HL-60 (cell line): ENCODE results near the gene CFAP54.

Experiments used
- CTCF ChIP-seq: IDR thresholded peaks from one replicate; pipeline ENCODE4 v1.5.1; 2011; ENCODE audit warnings: low read length, control low read depth, inconsistent platforms; ENCODE audit not compliant: insufficient read depth
- POLR2AphosphoS5 ChIP-seq: IDR thresholded peaks from 2 replicates; pipeline ENCODE4 v1.6.1; 2012; ENCODE audit warnings: low read depth
- REST ChIP-seq: IDR thresholded peaks from 2 replicates; pipeline ENCODE4 v1.6.1; 2012; ENCODE audit warnings: low read depth; ENCODE audit not compliant: insufficient replicate concordance

DNA sequence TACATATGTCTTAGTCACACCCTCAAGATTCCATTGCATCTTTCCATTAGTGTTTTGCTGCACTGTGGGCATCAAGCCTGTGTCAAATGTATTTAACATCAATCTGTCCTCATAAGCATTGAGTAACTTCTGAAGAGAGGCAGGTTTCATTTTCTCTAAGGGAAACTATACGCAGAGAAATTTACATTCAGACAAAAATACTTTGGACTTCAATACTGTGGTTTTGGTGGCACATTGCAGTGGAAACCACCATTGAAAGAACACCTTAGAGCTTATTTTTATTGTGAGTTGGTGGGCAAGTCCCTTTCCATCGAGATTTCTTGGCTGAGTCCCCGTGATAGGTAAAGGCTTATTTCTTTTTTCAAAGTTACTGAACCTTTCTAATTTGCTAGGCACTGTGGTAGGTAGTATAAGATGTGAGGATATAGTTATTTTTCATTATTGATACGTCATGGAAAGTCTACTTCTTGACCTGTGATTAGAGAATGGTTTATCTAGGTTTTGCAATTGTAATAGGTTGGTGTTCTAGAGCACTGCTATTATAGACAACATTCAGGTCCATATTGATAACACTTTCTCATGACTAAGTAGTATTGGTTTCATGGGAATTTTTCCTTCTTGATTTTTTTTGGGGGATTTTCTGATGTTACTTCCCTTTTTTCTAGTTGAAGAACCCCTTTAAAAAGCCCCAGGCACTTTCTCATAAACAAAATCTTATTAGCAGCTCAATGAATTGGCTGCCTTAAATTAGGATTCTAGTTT, 81.9 kb downstream of the CFAP54 start:
- no peak for TF ChIP-seq CTCF
- no peak for TF ChIP-seq POLR2AphosphoS5
- TF ChIP-seq REST, result no peak
